ENCODE measurements around the gene ABCC4. TPM values are rescaled to one million over a fixed set of nuclear protein-coding genes. Genes with fewer than 3 reads are reported as not detected.

The ABCC4 gene
- total and polyA plus RNA-seq, 2 of the 13 experiments (the other 11 are each of a cell fraction or from before 2014, with no cell fraction given), result 4.2 to 11.3 TPM

DNA sequence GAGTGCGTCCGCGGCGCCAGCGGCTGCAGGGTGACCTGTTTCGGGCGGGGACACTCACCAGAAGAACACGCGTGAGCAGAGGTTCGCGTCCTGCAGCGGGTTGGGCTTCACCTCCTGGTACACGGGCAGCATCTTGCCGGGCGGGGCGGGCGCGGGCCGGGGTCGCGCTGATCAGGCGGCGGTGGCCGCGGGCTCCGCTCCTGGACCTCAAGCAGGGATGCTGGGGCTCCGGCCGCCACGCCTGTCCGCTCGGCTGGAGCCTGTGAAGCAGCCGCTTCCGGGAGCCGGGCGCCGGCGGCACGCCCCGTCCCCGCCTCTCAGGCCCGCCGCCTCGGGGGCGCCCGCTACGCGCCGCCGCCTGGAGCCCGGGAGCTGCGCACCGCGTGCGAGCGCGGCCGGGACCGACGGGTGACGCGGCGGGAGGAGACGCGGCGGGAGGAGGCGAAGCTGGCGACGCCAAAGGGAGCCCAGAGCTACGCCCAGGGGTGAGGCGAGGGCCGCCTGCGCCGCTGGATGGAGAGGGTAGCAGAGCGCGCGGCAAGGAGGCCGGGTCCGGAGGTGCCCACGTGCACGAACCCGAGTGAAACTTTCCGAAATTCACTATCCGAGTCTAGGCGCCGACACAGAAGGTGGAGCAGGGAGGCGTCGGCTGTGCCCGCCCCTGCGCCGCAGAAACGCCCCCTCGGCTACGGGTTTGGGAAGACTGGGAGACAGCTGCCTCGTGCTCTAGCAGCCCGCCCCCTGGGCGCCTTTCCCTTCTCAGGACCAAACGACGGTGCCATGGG lies at the start of gene ABCC4 (continued):
- TF ChIP-seq, protein P1, sequence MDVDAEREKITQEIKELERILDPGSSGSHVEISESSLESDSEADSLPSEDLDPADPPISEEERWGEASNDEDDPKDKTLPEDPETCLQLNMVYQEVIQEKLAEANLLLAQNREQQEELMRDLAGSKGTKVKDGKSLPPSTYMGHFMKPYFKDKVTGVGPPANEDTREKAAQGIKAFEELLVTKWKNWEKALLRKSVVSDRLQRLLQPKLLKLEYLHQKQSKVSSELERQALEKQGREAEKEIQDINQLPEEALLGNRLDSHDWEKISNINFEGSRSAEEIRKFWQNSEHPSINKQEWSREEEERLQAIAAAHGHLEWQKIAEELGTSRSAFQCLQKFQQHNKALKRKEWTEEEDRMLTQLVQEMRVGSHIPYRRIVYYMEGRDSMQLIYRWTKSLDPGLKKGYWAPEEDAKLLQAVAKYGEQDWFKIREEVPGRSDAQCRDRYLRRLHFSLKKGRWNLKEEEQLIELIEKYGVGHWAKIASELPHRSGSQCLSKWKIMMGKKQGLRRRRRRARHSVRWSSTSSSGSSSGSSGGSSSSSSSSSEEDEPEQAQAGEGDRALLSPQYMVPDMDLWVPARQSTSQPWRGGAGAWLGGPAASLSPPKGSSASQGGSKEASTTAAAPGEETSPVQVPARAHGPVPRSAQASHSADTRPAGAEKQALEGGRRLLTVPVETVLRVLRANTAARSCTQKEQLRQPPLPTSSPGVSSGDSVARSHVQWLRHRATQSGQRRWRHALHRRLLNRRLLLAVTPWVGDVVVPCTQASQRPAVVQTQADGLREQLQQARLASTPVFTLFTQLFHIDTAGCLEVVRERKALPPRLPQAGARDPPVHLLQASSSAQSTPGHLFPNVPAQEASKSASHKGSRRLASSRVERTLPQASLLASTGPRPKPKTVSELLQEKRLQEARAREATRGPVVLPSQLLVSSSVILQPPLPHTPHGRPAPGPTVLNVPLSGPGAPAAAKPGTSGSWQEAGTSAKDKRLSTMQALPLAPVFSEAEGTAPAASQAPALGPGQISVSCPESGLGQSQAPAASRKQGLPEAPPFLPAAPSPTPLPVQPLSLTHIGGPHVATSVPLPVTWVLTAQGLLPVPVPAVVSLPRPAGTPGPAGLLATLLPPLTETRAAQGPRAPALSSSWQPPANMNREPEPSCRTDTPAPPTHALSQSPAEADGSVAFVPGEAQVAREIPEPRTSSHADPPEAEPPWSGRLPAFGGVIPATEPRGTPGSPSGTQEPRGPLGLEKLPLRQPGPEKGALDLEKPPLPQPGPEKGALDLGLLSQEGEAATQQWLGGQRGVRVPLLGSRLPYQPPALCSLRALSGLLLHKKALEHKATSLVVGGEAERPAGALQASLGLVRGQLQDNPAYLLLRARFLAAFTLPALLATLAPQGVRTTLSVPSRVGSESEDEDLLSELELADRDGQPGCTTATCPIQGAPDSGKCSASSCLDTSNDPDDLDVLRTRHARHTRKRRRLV (CRISPR knock-in tag; IDR thresholded peaks at IDR 0.05), result no peak
- TF ChIP-seq, protein P2, sequence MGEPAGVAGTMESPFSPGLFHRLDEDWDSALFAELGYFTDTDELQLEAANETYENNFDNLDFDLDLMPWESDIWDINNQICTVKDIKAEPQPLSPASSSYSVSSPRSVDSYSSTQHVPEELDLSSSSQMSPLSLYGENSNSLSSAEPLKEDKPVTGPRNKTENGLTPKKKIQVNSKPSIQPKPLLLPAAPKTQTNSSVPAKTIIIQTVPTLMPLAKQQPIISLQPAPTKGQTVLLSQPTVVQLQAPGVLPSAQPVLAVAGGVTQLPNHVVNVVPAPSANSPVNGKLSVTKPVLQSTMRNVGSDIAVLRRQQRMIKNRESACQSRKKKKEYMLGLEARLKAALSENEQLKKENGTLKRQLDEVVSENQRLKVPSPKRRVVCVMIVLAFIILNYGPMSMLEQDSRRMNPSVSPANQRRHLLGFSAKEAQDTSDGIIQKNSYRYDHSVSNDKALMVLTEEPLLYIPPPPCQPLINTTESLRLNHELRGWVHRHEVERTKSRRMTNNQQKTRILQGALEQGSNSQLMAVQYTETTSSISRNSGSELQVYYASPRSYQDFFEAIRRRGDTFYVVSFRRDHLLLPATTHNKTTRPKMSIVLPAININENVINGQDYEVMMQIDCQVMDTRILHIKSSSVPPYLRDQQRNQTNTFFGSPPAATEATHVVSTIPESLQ (CRISPR knock-in tag; conservative IDR thresholded peaks at IDR 0.05), result no peak
- TF ChIP-seq ATAD3A (CRISPR knock-in tag; IDR thresholded peaks at IDR 0.05) (no peak), STAG1 (CRISPR knock-in tag; IDR thresholded peaks at IDR 0.05) (no peak), ZFP62 (CRISPR knock-in tag; IDR thresholded peaks at IDR 0.05) (no peak), REPIN1 (CRISPR knock-in tag; IDR thresholded peaks at IDR 0.05; ENCODE audit: borderline replicate concordance, low read depth) (peak; percentile 75), ZFP90 (CRISPR knock-in tag; IDR thresholded peaks at IDR 0.05; ENCODE audit: borderline replicate concordance) (no peak), ZNF713 (CRISPR knock-in tag; IDR thresholded peaks at IDR 0.05) (no peak), ARID2 (CRISPR knock-in tag; IDR thresholded peaks at IDR 0.05; ENCODE audit: borderline replicate concordance) (peak; percentile 84; the same call in 1 of the 2 replicates), ZNF564 (CRISPR knock-in tag; IDR thresholded peaks at IDR 0.05) (no peak), ZSCAN30 (CRISPR knock-in tag; IDR thresholded peaks at IDR 0.05) (no peak), GABPB1 (CRISPR knock-in tag; IDR thresholded peaks at IDR 0.05) (peak; percentile 63; the same call in 1 of the 2 replicates)
- TF ChIP-seq, protein P3, sequence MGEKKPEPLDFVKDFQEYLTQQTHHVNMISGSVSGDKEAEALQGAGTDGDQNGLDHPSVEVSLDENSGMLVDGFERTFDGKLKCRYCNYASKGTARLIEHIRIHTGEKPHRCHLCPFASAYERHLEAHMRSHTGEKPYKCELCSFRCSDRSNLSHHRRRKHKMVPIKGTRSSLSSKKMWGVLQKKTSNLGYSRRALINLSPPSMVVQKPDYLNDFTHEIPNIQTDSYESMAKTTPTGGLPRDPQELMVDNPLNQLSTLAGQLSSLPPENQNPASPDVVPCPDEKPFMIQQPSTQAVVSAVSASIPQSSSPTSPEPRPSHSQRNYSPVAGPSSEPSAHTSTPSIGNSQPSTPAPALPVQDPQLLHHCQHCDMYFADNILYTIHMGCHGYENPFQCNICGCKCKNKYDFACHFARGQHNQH (CRISPR knock-in tag; IDR thresholded peaks at IDR 0.05), result no peak
- TF ChIP-seq, protein P4, sequence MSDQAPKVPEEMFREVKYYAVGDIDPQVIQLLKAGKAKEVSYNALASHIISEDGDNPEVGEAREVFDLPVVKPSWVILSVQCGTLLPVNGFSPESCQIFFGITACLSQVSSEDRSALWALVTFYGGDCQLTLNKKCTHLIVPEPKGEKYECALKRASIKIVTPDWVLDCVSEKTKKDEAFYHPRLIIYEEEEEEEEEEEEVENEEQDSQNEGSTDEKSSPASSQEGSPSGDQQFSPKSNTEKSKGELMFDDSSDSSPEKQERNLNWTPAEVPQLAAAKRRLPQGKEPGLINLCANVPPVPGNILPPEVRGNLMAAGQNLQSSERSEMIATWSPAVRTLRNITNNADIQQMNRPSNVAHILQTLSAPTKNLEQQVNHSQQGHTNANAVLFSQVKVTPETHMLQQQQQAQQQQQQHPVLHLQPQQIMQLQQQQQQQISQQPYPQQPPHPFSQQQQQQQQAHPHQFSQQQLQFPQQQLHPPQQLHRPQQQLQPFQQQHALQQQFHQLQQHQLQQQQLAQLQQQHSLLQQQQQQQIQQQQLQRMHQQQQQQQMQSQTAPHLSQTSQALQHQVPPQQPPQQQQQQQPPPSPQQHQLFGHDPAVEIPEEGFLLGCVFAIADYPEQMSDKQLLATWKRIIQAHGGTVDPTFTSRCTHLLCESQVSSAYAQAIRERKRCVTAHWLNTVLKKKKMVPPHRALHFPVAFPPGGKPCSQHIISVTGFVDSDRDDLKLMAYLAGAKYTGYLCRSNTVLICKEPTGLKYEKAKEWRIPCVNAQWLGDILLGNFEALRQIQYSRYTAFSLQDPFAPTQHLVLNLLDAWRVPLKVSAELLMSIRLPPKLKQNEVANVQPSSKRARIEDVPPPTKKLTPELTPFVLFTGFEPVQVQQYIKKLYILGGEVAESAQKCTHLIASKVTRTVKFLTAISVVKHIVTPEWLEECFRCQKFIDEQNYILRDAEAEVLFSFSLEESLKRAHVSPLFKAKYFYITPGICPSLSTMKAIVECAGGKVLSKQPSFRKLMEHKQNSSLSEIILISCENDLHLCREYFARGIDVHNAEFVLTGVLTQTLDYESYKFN (CRISPR knock-in tag; conservative IDR thresholded peaks at IDR 0.05), result no peak
- TF ChIP-seq, protein P5, sequence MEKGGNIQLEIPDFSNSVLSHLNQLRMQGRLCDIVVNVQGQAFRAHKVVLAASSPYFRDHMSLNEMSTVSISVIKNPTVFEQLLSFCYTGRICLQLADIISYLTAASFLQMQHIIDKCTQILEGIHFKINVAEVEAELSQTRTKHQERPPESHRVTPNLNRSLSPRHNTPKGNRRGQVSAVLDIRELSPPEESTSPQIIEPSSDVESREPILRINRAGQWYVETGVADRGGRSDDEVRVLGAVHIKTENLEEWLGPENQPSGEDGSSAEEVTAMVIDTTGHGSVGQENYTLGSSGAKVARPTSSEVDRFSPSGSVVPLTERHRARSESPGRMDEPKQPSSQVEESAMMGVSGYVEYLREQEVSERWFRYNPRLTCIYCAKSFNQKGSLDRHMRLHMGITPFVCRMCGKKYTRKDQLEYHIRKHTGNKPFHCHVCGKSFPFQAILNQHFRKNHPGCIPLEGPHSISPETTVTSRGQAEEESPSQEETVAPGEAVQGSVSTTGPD (CRISPR knock-in tag; IDR thresholded peaks at IDR 0.05), result no peak

All from HepG2 (cell line).